Activated naive CD4-positive, alpha-beta T cell treated with anti-CD3 and anti-CD28 coated beads for 36 hours (primary cell): Measurements from ENCODE around the gene KIAA0753. TPM values are rescaled to one million over a fixed set of nuclear protein-coding genes. Genes with fewer than 3 reads are reported as not detected.
"Not testable (repeated sequence)": the region's sequence is repeated elsewhere in the genome, so short reads cannot be mapped to it uniquely, and the experiment has no call there.

Experiments
- CTCF ChIA-PET: fragments of 350-600 bp; sonication (Branson Sonifier 250); formaldehyde crosslinking; loops from one replicate; lab custom pipeline; 2021; ENCODE audit warnings: antibody characterized with exemption; lab: Charles Lee
- DNase-seq: peaks from one replicate; pipeline ENCODE4 v3.0.0-alpha.2; 2020
- H3K27ac Mint-ChIP-seq: one replicate; pipeline ENCODE4 v1.8.0; 2021; ENCODE audit warnings: mild to moderate bottlenecking, mixed read lengths
- H3K27me3 Mint-ChIP-seq: one replicate; pipeline ENCODE4 v1.8.0; 2021; ENCODE audit warnings: low read depth, mixed read lengths
- H3K36me3 Mint-ChIP-seq: one replicate; pipeline ENCODE4 v1.8.0; 2021; ENCODE audit warnings: low read depth, mixed read lengths
- H3K4me1 Mint-ChIP-seq: one replicate; pipeline ENCODE4 v1.8.0; 2021; ENCODE audit warnings: low read depth, mixed read lengths
- H3K4me3 Mint-ChIP-seq: one replicate; pipeline ENCODE4 v1.8.0; 2021; ENCODE audit warnings: mild to moderate bottlenecking, moderate library complexity, mixed read lengths
- H3K9me3 Mint-ChIP-seq: one replicate; pipeline ENCODE4 v1.8.0; 2021; ENCODE audit warnings: mixed read lengths
- intact Hi-C: fragments of 100-400 bp; cut with micrococcal nuclease; formaldehyde crosslinking; loops from one replicate; pipeline ENCODE4 v1.15.1; 2023
- total RNA-seq, 2 experiments: library from RNA; stranded (reverse); gene quantifications; one replicate each; pipeline ENCODE4 v1.2.3, GENCODE V29; 2021

Gene KIAA0753
- total RNA-seq, 2 experiments from 2014 or later, result 7.7 to 8.1 TPM

DNA sequence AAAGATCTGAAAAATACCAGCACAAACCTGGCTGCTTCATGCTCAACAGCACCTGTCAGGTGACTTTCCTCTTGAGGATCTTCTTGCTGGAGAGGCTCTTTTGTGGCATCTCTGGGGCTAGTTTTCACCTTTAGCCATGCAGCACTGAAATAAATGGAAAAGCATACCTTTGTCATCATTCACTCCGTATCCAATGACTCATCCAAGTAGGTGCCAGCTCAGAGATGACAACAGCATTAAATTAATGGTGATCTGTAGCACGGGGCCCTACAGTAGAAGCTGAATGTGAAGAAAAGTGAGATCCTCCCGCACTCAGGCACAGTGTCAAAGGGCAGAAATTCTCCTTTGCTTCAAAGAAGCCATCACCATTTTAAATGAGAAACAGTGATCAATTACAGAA is 32.2 kb downstream of the KIAA0753 start:
- H3K4me1 Mint-ChIP-seq, result no peaks in the 10 kb centered on the region
- intact Hi-C loops, result no loop called here
- no peak overlapping the region for H3K27ac Mint-ChIP-seq
- H3K9me3 Mint-ChIP-seq, result no peaks in the 10 kb centered on the region
- CTCF ChIA-PET, result interaction anchor here (1.2 kb wide), 1 partner anchor 9 kb away, joined by 3 read pairs; no protein-coding TSS in a partner anchor
- H3K4me3 Mint-ChIP-seq, result no peak overlapping the region
- no peak for DNase-seq
- H3K27me3 Mint-ChIP-seq, result no peaks in the 10 kb centered on the region
- H3K36me3 Mint-ChIP-seq, result peaks cover 14% of the 10 kb centered on the region

- Mint-ChIP-seq H3K9me3 (no peaks in the 10 kb centered on the region), H3K27ac (no peak overlapping the region), H3K4me1 (no peaks in the 10 kb centered on the region), H3K36me3 (peaks cover 23% of the 10 kb centered on the region), H3K27me3 (no peaks in the 10 kb centered on the region), H3K4me3 (no peak overlapping the region)
- intact Hi-C loops, result no loop called here
- no peak for DNase-seq
- CTCF ChIA-PET, result no interaction called here
Observed at GRCh38 chr17:6605142-6605541, 35.4 kb downstream of the KIAA0753 start.

GRCh38 chr17:6603744-6604325 is 36.7 kb downstream of the KIAA0753 start:
- intact Hi-C loops, result no loop called here
- no peaks in the 10 kb centered on the region for H3K9me3 Mint-ChIP-seq
- no peaks in the 10 kb centered on the region for H3K4me1 Mint-ChIP-seq
- no peak overlapping the region for H3K4me3 Mint-ChIP-seq
- H3K36me3 Mint-ChIP-seq, result peaks cover 25% of the 10 kb centered on the region
- DNase-seq, result no peak
- H3K27ac Mint-ChIP-seq, result no peak overlapping the region
- H3K27me3 Mint-ChIP-seq, result no peaks in the 10 kb centered on the region
- CTCF ChIA-PET, result no interaction called here

DNA sequence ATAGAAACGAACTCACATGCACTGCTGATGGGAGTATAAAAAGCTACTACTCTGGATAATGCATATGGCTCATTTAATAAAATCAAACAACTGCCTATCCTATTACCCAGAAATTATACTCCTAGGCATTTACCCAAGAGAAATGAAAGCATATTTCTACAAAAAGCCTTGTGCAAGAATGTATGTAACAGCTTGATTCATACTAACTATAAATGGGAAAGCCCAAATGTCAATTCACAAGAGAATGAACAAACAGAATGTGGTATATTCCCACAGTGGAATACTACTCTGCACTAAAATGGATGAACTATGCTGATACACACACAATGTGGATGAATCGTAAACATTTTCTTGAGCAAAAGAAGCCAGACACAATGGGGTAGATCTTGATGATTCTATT is 38.4 kb downstream of the KIAA0753 start:
- H3K27me3 Mint-ChIP-seq, result no peaks in the 10 kb centered on the region
- no peak overlapping the region for H3K4me3 Mint-ChIP-seq
- no peak for DNase-seq
- no peaks in the 10 kb centered on the region for H3K9me3 Mint-ChIP-seq
- H3K27ac Mint-ChIP-seq, result no peak overlapping the region
- no peaks in the 10 kb centered on the region for H3K4me1 Mint-ChIP-seq
- CTCF ChIA-PET, result interaction anchor here (0.9 kb wide), 1 partner anchor 68 kb away, joined by 3 read pairs; no protein-coding TSS in a partner anchor
- peaks cover 26% of the 10 kb centered on the region for H3K36me3 Mint-ChIP-seq
- intact Hi-C loops, result no loop called here

DNA sequence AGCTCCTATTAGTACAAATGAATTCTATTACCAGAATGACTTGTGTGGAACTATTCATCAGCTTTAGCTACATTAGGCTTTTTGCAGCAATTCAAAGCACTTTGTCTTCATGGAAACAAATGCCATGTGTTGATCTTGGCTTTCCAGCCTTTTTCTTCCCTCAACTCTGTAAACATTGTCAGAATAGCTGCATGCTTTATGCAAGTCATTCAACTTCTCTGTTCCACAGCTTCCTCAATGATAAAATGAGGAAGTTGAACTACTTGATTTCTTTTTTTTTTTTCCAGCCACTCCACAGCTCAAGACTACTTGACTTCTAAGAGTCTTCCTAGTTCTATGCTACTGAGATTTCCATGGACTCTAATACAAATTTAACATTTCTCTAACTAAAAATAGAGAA is 41.1 kb downstream of the KIAA0753 start:
- intact Hi-C loops, result no loop called here
- CTCF ChIA-PET, result interaction anchor here (0.6 to 0.7 kb wide), 2 partner anchors 9 to 110 kb away, joined by 3 to 5 read pairs; no protein-coding TSS in a partner anchor
- Mint-ChIP-seq H3K4me1 (no peaks in the 10 kb centered on the region), H3K27me3 (no peaks in the 10 kb centered on the region), H3K4me3 (no peak overlapping the region), H3K27ac (no peak overlapping the region), H3K9me3 (no peaks in the 10 kb centered on the region), H3K36me3 (peaks cover 30% of the 10 kb centered on the region)
- no peak for DNase-seq

DNA sequence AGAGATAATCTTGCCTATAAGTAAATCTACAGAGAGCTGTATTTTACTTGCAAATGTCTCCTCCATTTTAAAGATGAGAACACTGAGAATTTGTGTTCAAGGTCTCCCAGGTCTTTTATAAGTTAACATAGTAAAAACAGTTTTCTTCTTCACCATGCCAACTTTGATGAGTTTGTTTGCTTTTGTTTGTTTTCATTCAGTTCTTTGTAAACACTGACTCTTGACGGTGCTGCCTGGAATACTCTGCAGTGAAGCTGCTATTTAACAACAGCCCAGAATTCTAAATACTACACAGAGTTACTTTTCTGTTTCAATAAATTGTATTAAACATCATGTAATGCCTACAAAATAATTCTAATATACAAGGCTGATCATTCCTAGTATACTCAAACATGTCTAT is 42.8 kb downstream of the KIAA0753 start:
- H3K27ac Mint-ChIP-seq, result no peak overlapping the region
- no peaks in the 10 kb centered on the region for H3K4me1 Mint-ChIP-seq
- intact Hi-C loops, result no loop called here
- DNase-seq, result no peak
- no peak overlapping the region for H3K4me3 Mint-ChIP-seq
- H3K9me3 Mint-ChIP-seq, result no peaks in the 10 kb centered on the region
- no peaks in the 10 kb centered on the region for H3K27me3 Mint-ChIP-seq
- CTCF ChIA-PET, result interaction anchor here (0.7 to 1.1 kb wide), 3 partner anchors 19 to 136 kb away, joined by 3 to 5 read pairs (median 3); no protein-coding TSS in a partner anchor
- H3K36me3 Mint-ChIP-seq, result peaks cover 35% of the 10 kb centered on the region

DNA sequence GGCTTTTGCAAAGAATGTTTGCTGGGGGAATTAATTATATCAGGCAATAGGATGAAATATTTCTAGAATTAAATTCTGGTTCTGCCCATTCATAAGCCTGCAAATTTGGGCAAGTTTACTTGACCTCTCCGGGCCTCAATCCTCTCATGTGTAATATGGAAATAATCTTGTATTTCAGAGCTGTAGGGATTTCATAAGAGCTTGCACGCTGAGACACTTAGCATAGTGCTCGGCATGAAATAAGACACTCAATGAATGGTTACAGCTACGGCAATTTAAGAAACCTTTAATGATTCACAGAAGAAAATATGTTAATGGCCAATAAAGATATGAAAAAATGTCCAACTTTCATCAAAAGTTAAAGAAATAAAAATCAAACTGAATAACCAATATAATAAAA is 43.6 kb downstream of the KIAA0753 start:
- intact Hi-C loops, result no loop called here
- Mint-ChIP-seq H3K4me1 (no peaks in the 10 kb centered on the region), H3K27me3 (no peaks in the 10 kb centered on the region), H3K9me3 (no peaks in the 10 kb centered on the region), H3K36me3 (peaks cover 36% of the 10 kb centered on the region), H3K4me3 (no peak overlapping the region), H3K27ac (no peak overlapping the region)
- CTCF ChIA-PET, result interaction anchor here (0.7 to 0.9 kb wide), 2 partner anchors 124 to 137 kb away, joined by 3 to 5 read pairs; no protein-coding TSS in a partner anchor
- DNase-seq, result no peak

- H3K27me3 Mint-ChIP-seq, result no peaks in the 10 kb centered on the region
- CTCF ChIA-PET, result no interaction called here
Observed at GRCh38 chr17:6596511-6596910, 44.0 kb downstream of the KIAA0753 start.

DNA sequence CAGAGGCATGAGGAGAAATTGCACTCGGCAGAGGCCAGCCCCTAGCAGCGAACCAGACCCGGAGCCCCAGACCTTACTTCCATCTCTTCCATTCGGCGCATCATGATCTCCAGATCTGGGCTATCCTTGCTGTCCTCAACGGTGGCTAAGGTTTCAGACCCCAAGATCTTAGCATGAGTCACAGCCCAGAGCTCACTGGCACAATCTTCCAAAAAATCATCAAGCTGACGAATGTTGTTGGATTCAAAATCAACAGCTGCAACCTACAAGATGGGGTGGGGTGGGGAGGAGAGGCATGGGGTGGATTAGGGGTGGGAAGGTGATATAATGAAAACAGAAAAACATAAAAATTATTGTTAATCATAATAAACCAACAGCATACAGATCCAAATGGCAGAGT is 44.4 kb downstream of the KIAA0753 start:
- Mint-ChIP-seq H3K36me3 (peaks cover 39% of the 10 kb centered on the region), H3K27me3 (no peaks in the 10 kb centered on the region), H3K27ac (no peak overlapping the region), H3K9me3 (no peaks in the 10 kb centered on the region), H3K4me1 (no peaks in the 10 kb centered on the region), H3K4me3 (no peak overlapping the region)
- CTCF ChIA-PET, result no interaction called here
- intact Hi-C loops, result no loop called here
- DNase-seq, result no peak

More at GRCh38 chr17:6596511-6596910, 44.0 kb downstream of the KIAA0753 start:
- intact Hi-C loops, result no loop called here
- Mint-ChIP-seq H3K27ac (no peak overlapping the region), H3K9me3 (no peaks in the 10 kb centered on the region), H3K4me3 (no peak overlapping the region), H3K36me3 (peaks cover 40% of the 10 kb centered on the region), H3K4me1 (no peaks in the 10 kb centered on the region)
- DNase-seq, result no peak

DNA sequence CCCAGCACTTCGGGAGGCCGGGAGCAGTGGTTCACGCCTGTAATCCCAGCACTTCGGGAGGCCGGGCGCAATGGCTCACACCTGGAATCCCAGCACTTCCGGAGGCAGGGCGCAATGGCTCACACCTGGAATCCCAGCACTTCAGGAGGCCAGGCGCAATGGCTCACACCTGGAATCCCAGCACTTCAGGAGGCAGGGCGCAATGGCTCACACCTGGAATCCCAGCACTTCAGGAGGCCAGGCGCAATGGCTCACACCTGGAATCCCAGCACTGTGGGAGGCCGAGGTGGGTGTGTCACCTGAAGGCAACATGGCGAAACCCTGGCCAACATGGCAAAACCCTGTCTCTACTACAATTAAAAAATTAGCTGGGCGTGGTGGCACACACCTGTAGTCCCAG is 47.1 kb downstream of the KIAA0753 start:
- H3K4me1 Mint-ChIP-seq, H3K27me3 Mint-ChIP-seq, H3K4me3 Mint-ChIP-seq, H3K9me3 Mint-ChIP-seq, H3K27ac Mint-ChIP-seq, DNase-seq, intact Hi-C loops: not testable (repeated sequence)
- CTCF ChIA-PET, result interaction anchor here (0.7 kb wide), 1 partner anchor 120 kb away, joined by 3 read pairs; no protein-coding TSS in a partner anchor
- H3K36me3 Mint-ChIP-seq, result peaks cover 43% of the 10 kb centered on the region

- intact Hi-C loops, result no loop called here
- CTCF ChIA-PET, result no interaction called here
- DNase-seq, result no peak
- Mint-ChIP-seq H3K9me3 (no peaks in the 10 kb centered on the region), H3K36me3 (peaks cover 49% of the 10 kb centered on the region), H3K4me3 (no peak overlapping the region), H3K27ac (no peak overlapping the region), H3K4me1 (no peaks in the 10 kb centered on the region), H3K27me3 (no peaks in the 10 kb centered on the region)
Observed at GRCh38 chr17:6592173-6592572, 48.3 kb downstream of the KIAA0753 start.

- CTCF ChIA-PET, result no interaction called here
- Mint-ChIP-seq H3K9me3 (no peaks in the 10 kb centered on the region), H3K36me3 (peaks cover 49% of the 10 kb centered on the region), H3K4me1 (no peaks in the 10 kb centered on the region), H3K27me3 (no peaks in the 10 kb centered on the region), H3K27ac (no peak overlapping the region), H3K4me3 (no peak overlapping the region)
- intact Hi-C loops, result no loop called here
- no peak for DNase-seq
Observed at GRCh38 chr17:6591599-6592158, 48.8 kb downstream of the KIAA0753 start.
